Measurements from ENCODE around the gene HMGB2.

The HMGB2 gene

GRCh38 chr4:173288698-173289352 is 45.3 kb downstream of the HMGB2 start:
- in situ Hi-C loops (cut with HindIII; ENCODE audit: low sequenced_read_pairs) = no loop called here

DNA sequence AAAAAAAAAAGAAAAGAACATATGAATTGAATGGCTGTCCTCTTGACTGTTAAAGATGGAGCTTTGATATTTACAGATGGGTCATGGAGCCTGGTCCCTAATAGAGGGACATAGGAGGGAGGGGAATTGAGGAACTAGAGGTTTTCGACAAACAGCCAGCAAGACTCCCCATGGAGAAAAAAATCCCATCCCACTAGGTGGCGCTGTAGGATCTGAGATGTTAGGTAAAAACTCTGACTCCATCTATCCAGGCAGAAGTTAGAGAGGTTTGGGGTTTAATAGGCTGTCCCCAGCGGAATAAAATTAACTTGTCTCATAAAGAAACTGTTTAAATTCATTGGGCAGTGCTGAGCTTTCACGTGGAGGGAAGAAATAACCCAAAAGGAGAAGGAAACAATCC is 45.9 kb downstream of the HMGB2 start:
- in situ Hi-C loops (cut with HindIII; ENCODE audit: low sequenced_read_pairs) = no loop called here

DNA sequence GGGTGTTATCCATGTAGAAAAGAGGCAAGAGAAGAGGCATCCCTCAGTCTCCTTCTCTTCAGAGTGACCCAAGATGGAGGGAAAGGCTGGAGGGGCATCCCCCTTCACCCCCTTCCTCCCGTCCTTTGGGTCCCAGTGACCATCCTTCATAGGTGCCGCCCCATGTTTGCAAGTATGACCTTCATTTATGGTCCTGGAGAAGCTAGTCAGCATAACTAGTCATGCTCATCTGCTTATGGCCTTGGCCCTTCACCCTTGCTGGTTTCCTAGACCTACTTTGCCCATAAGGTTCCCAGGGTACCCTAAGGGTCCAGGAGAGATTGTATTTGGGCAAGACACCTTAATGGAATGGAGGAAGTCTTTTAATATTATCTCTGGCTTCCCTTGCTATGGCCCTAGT is 46.7 kb downstream of the HMGB2 start:
- in situ Hi-C loops (cut with HindIII; ENCODE audit: low sequenced_read_pairs) = no loop called here

DNA sequence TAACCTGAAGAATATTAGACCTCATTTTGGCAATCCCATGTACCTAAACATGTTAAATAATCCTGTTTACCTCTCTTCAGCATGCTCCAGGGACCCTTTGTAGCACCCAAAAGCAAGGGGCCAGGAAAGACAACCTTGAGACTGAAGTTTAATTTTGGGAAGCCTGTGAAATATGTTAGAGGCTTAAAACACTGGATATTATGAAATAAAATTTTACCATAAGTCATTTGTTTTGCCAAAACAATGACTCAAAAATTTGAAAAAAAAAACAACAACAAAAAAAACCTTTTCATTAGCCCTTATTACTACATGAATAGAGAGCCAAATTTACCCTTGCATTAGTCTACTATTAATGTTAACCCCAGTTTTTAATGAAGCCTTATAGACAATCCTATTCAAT is 49.7 kb downstream of the HMGB2 start:
- in situ Hi-C loops (cut with HindIII; ENCODE audit: low sequenced_read_pairs) = no loop called here

DNA sequence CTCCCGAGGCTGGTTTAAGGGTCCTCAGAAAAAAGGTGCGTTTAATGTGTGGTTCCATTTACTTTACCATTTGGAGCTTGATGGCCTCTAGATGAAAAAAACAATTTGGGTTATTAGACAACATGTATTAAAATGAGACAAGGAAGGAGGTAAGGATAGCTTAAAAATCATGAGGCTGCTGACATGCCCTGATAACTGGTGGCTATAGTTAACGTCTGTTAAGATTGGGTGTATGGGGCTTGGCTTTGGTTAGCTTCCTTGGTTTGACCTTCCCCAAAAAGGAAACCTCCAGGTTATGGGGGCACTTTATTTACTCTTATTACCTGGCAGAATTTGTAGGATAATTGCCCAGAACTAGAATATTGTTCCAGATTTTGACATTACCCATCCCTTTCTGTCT is 51.5 kb downstream of the HMGB2 start:
- in situ Hi-C loops (cut with HindIII; ENCODE audit: low sequenced_read_pairs) = no loop called here

- in situ Hi-C loops (cut with HindIII; ENCODE audit: low sequenced_read_pairs) = no loop called here
These were observed 51.9 kb downstream of the HMGB2 start for GRCh38 chr4:173282256-173282562.

DNA sequence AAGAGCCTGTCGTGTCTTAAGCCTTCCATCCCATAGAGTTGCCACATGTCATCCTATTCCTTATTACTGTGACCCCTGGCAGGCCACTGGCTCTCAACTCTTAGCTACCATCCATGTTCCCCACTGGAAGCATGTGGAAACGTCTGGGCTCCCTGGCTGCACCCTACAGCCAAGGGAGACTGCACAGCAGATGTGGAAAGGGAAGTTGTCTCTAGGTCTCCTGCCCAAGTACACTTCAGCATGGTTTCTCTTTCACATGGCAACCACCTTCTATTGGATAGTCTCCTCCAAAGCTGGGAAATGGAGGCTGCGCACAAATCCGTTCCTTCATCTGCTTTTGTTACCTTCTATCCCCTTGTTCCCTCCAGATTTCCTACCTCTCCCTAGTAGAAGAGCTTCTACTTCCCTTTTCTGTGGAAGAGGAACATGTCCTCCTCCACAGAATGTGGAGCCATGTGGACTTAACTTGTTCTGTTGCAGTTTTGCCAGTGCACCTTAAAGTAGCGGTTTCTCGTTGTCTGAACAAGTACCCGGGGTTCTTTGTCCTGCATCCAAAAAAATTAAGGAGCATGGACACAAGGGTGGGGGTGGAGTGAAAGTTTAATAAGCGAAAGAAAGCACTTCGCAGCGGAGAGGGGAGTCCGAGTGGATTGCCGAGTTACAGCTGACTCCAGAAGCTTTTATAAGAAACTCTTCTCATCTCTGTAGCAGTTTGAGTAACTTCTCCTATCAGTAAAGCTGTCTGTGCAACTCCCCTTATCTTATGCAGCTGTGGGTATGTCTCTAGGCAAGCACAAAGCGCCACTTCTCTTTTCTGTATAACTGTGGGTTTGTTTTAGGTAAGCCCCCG is 52.5 kb downstream of the HMGB2 start:
- in situ Hi-C loops (cut with HindIII; ENCODE audit: low sequenced_read_pairs) = no loop called here
